HPDE6-E6E7 (cell line): ENCODE results near the gene ACER3.
"Not testable (repeated sequence)": the region's sequence is repeated elsewhere in the genome, so short reads cannot be mapped to it uniquely, and the experiment has no call there.

ENCODE experiments used
- DNase-seq: peaks from one replicate; pipeline ENCODE4 v3.0.0; 2011; ENCODE audit warnings: missing footprints; ENCODE audit errors: extremely low spot score

Gene ACER3

GRCh38 chr11:76836613-76837291 is 24.0 kb upstream of the ACER3 start:
- DNase-seq = no peak

GRCh38 chr11:76837696-76838677 is 22.7 kb upstream of the ACER3 start:
- DNase-seq = no peak

- DNase-seq = no peak
These were observed 22.0 kb upstream of the ACER3 start for GRCh38 chr11:76838678-76839068.

GRCh38 chr11:76839311-76839710 is 21.4 kb upstream of the ACER3 start:
- DNase-seq = no peak

- no peak for DNase-seq
These were observed 18.7 kb upstream of the ACER3 start for GRCh38 chr11:76841923-76842452.

- DNase-seq = no peak
These were observed 16.8 kb upstream of the ACER3 start for GRCh38 chr11:76843907-76844306.

GRCh38 chr11:76844511-76844910 is 16.2 kb upstream of the ACER3 start:
- DNase-seq = no peak

- DNase-seq = no peak
These were observed 15.6 kb upstream of the ACER3 start for GRCh38 chr11:76845069-76845468.

- no peak for DNase-seq
These were observed 14.3 kb upstream of the ACER3 start for GRCh38 chr11:76846441-76846840.

GRCh38 chr11:76849376-76849775 is 11.3 kb upstream of the ACER3 start:
- DNase-seq = no peak

- no peak for DNase-seq
These were observed 10.6 kb upstream of the ACER3 start for GRCh38 chr11:76850130-76850529.

GRCh38 chr11:76850815-76851214 is 9.9 kb upstream of the ACER3 start:
- DNase-seq = no peak

GRCh38 chr11:76854709-76855108 is 6.0 kb upstream of the ACER3 start:
- no peak for DNase-seq

- DNase-seq = not testable (repeated sequence)
These were observed 5.0 kb upstream of the ACER3 start for GRCh38 chr11:76855670-76856069.

GRCh38 chr11:76856106-76856505 is 4.6 kb upstream of the ACER3 start:
- DNase-seq = no peak

GRCh38 chr11:76856571-76856970 is 4.1 kb upstream of the ACER3 start:
- no peak for DNase-seq

- no peak for DNase-seq
These were observed 2.8 kb upstream of the ACER3 start for GRCh38 chr11:76857781-76858410.

GRCh38 chr11:76859708-76860227 is 950 bp upstream of the ACER3 start:
- no peak for DNase-seq

- DNase-seq = no peak
These were observed 804 bp downstream of the ACER3 start for GRCh38 chr11:76861490-76861953.

- DNase-seq = not testable (repeated sequence)
These were observed 2.1 kb downstream of the ACER3 start for GRCh38 chr11:76862794-76863193.

- DNase-seq = no peak
These were observed 2.6 kb downstream of the ACER3 start for GRCh38 chr11:76863196-76863777.
